NCI-H2107 (cell line): ENCODE measurements around the gene CHIA.

Experiments used
- DNase-seq: peaks from one replicate; lab custom pipeline; 2025; lab: John Stamatoyannopoulos, UW

Gene CHIA

DNA sequence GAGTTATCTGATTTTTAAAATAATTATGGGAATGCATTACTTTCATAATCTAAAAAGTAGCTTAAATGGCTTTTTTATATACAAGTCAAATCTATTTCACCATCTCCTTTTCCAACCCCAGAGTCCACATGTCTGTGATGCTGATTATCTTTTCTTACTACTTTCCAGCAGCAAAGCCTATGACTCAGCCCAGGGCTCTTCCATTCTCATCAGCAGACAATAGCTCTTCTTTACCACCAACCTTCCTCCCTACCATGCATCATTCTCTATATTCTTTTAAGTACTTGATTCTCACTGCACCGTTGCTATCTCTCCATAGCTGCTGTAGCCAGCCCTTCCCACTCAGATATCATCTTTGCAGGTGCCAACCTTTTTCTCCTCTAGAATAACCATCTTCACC lies 75.6 kb downstream of the CHIA start:
- DNase-seq, result no peak

- no peak for DNase-seq
Observed at GRCh38 chr1:111369177-111369576, 78.5 kb downstream of the CHIA start.

DNA sequence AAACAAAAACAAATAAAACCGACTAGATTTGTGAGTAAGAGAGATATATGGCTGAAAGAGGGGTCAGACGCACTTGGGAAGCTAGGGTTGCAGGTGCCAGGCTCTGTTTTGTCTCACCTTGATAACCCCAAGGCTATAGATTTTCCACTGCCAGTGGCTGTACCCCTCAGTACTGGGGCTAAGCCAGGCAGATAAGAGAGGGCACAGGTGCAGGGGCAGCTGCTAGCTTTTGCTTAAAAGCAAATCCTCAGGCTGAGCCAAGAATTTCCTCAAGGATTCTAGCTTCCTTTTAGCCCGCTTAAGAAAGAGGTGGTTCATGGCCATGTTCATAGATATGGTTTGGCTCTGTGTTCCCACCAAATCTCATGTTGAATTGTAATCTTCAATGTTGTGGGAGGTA lies 79.0 kb downstream of the CHIA start:
- DNase-seq, result no peak
